ENCODE results near the gene HSD11B1.

DNA sequence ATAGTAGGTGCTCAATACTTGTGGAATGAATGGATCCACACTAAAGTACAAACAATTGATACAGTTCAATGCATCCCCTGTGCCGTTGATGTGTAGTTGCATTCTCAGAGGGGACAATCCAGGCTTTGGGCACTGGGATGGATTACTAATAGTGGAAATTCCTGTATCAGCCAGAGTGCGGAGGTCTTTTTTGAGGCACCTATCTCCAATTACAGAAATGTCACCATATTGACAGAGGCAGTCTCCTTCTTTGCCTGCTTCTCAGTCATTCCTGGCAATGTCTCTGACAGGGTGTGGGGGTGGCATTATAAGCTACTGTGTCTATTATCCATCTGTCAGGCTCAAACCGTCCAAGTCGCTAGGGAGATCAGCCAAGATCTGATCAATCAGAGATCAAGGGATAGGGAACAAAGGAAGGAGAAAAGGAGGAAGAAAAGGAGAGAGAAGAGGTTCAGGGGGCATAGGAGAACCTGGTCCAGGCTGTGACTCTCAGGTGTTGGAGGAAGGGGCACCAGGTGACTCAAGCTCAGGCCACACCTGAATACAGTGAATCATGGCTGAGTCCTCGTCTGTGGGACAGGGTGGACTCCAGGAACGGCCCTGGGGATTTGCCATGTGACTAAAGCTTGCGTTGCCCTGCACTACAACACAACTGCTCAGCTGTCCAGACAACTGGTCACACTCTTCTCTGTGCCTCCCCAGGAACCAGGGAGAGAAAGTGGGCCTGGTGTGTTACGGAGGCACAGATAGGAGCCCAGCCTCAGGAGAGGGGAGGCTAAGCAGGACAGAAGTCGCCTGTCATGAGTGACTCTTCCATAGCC lies 49.0 kb upstream of the HSD11B1 start:
- no peak for TF ChIP-seq POLR2A (IDR thresholded peaks at IDR 0.05)
- TF ChIP-seq, protein P1, sequence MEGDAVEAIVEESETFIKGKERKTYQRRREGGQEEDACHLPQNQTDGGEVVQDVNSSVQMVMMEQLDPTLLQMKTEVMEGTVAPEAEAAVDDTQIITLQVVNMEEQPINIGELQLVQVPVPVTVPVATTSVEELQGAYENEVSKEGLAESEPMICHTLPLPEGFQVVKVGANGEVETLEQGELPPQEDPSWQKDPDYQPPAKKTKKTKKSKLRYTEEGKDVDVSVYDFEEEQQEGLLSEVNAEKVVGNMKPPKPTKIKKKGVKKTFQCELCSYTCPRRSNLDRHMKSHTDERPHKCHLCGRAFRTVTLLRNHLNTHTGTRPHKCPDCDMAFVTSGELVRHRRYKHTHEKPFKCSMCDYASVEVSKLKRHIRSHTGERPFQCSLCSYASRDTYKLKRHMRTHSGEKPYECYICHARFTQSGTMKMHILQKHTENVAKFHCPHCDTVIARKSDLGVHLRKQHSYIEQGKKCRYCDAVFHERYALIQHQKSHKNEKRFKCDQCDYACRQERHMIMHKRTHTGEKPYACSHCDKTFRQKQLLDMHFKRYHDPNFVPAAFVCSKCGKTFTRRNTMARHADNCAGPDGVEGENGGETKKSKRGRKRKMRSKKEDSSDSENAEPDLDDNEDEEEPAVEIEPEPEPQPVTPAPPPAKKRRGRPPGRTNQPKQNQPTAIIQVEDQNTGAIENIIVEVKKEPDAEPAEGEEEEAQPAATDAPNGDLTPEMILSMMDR (IDR thresholded peaks at IDR 0.05): no peak
